Nephron progenitor cell (in vitro differentiated cells): ENCODE measurements around the gene MTERF4.

Experiments used
- DNase-seq: peaks from one replicate; pipeline ENCODE4 v3.0.0; 2021
- H3K27ac Mint-ChIP-seq: 2 replicates; pipeline ENCODE4 v1.8.0; 2021; ENCODE audit warnings: mild to moderate bottlenecking, moderate library complexity, mixed read lengths
- H3K27me3 Mint-ChIP-seq: 2 replicates; pipeline ENCODE4 v1.8.0; 2021; ENCODE audit warnings: mild to moderate bottlenecking, low read depth, mixed read lengths; ENCODE audit not compliant: poor library complexity
- H3K36me3 Mint-ChIP-seq: 2 replicates; pipeline ENCODE4 v1.8.0; 2021; ENCODE audit warnings: low read depth, mixed read lengths
- H3K4me1 Mint-ChIP-seq: 2 replicates; pipeline ENCODE4 v1.8.0; 2021; ENCODE audit warnings: mixed read lengths
- H3K4me3 Mint-ChIP-seq: 2 replicates; pipeline ENCODE4 v1.8.0; 2021; ENCODE audit warnings: mild to moderate bottlenecking, moderate library complexity, mixed read lengths
- H3K9me3 Mint-ChIP-seq: 2 replicates; pipeline ENCODE4 v1.8.0; 2021; ENCODE audit warnings: mild to moderate bottlenecking, moderate library complexity, mixed read lengths
- CTCF ChIP-seq: fragments of 200-600 bp; sonication (generic); IDR thresholded peaks from 2 replicates; pipeline ENCODE4 v1.5.0; 2021; ENCODE audit warnings: antibody characterized with exemption

MTERF4 gene

DNA sequence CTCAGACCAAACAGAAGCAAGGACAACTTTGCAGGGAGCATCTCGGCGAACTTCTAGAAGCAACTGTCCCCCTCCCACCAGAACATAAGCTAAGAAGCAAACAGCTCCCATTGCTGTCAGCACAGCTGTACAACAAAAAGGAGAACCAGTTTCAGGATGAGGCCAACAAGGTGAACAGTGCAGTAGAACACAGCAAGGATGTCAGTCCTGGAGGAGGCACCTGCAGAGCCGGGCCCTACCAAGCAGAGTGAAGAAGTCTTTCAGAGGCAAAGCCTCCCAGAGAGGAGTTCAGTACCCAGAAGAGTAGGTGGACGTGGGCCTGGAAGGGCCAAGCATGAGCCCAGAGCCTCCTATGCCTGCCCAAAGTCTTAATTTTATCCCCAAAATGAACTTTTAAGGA is 46.2 kb upstream of the MTERF4 start:
- Mint-ChIP-seq H3K4me1 (peaks cover 34% of the 10 kb centered on the region), H3K36me3 (peaks cover 2% of the 10 kb centered on the region), H3K4me3 (peak overlapping the region; percentile 93), H3K27me3 (peaks cover 12% of the 10 kb centered on the region), H3K27ac (no peak overlapping the region), H3K9me3 (no peaks in the 10 kb centered on the region)
- no peak for TF ChIP-seq CTCF
- DNase-seq: no peak

DNA sequence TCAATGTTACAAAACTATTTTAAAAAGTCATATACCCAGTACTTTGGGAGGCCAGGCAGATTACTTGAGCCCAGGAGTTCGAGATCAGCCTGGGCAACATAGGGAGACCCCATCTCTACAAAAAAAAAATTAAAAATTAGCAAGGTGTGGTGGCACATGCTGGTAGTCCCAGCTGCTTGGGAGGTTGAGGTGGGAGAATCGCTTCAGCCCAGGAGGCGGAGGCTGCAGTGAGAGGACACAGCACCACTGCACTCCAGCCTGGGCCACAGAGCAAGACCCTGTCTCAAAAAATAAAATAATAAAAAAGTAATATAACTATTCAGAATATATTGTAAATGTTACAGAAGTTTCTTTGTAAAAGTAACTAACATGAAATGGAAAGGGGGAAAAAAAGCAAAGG is 45.2 kb upstream of the MTERF4 start:
- H3K9me3 Mint-ChIP-seq: no peaks in the 10 kb centered on the region
- H3K27ac Mint-ChIP-seq: no peak overlapping the region
- no peak for DNase-seq
- H3K36me3 Mint-ChIP-seq: no peaks in the 10 kb centered on the region
- no peak for TF ChIP-seq CTCF
- peak overlapping the region; percentile 93 for H3K4me3 Mint-ChIP-seq
- H3K27me3 Mint-ChIP-seq: peaks cover 12% of the 10 kb centered on the region
- peaks cover 34% of the 10 kb centered on the region for H3K4me1 Mint-ChIP-seq

DNA sequence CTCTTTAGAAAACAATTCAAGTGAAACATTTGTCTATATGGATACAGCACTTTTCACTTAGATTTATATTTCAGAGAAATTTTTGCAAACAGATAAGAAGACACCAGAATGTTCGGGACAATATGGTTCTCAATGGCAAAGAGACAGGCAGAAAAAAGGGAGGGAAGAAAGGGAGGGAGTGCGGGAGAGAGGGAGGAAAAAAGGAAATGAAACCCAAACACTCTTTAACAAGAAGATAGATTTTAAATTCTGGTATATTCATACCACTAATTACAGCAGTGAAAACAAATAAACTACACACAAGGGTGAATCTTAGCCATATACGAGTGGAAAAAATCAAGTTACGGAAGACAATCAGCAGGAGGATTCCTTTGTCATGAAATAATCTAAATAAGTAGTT is 44.2 kb upstream of the MTERF4 start:
- Mint-ChIP-seq H3K27ac (no peak overlapping the region), H3K4me3 (no peak overlapping the region), H3K27me3 (peaks cover 12% of the 10 kb centered on the region), H3K4me1 (peaks cover 25% of the 10 kb centered on the region), H3K9me3 (no peaks in the 10 kb centered on the region), H3K36me3 (no peaks in the 10 kb centered on the region)
- no peak for DNase-seq
- TF ChIP-seq CTCF: no peak

DNA sequence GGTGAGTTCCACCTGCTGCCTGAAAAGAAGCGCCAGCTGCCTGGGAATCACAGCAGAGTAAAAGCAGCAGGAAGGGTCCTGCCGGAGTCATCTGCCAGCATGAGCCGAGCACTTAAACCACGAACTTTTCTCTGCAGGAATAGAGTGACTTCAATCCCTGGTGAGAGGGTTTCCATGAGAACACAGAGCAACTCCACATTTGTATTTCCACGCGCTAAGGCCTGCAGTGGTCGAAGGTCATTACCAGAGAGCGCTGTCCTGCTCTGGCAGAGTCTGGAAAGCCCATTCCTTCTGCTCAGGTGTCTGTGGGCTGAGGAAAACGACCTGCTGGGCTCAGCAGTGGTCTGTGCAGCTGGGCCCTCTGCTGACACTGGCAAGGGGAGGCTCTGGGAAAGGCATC is 40.5 kb upstream of the MTERF4 start:
- no peak for DNase-seq
- no peak overlapping the region for H3K27ac Mint-ChIP-seq
- no peak for TF ChIP-seq CTCF
- H3K4me1 Mint-ChIP-seq: no peaks in the 10 kb centered on the region
- H3K9me3 Mint-ChIP-seq: no peaks in the 10 kb centered on the region
- no peaks in the 10 kb centered on the region for H3K36me3 Mint-ChIP-seq
- no peak overlapping the region for H3K4me3 Mint-ChIP-seq
- H3K27me3 Mint-ChIP-seq: peaks cover 4% of the 10 kb centered on the region

DNA sequence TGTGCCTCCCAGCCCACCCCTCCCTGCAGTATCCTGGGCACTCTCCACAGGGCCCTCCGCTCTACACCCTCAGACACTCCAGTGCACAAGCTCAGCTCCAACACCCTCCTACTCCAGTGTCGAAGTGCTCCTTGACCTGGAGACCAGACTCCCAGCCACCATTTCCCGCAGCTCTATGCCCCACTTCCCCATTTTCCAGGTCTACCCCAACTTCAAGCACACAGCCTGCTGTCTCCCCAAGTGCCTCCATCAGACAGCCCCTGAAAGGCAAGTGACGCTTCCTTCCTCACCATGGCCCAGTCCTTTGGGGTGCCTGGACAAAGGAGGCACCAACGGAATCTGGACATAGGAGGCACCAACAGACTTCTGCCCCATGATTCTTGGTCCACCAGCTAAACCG is 40.0 kb upstream of the MTERF4 start:
- H3K27ac Mint-ChIP-seq: no peak overlapping the region
- no peaks in the 10 kb centered on the region for H3K9me3 Mint-ChIP-seq
- H3K4me3 Mint-ChIP-seq: no peak overlapping the region
- peaks cover 3% of the 10 kb centered on the region for H3K27me3 Mint-ChIP-seq
- H3K4me1 Mint-ChIP-seq: no peaks in the 10 kb centered on the region
- TF ChIP-seq CTCF: no peak
- DNase-seq: no peak
- H3K36me3 Mint-ChIP-seq: no peaks in the 10 kb centered on the region

GRCh38 chr2:241141214-241141770 is 39.2 kb upstream of the MTERF4 start:
- Mint-ChIP-seq H3K4me1 (no peaks in the 10 kb centered on the region), H3K4me3 (no peak overlapping the region), H3K36me3 (no peaks in the 10 kb centered on the region), H3K27me3 (peaks cover 3% of the 10 kb centered on the region), H3K9me3 (no peaks in the 10 kb centered on the region), H3K27ac (peak overlapping the region; percentile 62)
- no peak for DNase-seq
- TF ChIP-seq CTCF: no peak
